Activated CD8-positive, alpha-beta memory T cell treated with anti-CD3 and anti-CD28 coated beads for 1 hour (primary cell): ENCODE results near the gene PSMD6.

ENCODE experiments used
- DNase-seq, 2 donors: peaks; one replicate each; pipeline ENCODE4 v3.0.0-alpha.2; 2020; ENCODE audit warnings: low read depth in 1 of 2; ENCODE audit errors: extremely low read depth in 1 of 2

PSMD6 gene

GRCh38 chr3:63980830-63981498, 42.3 kb downstream of the PSMD6 start:
- DNase-seq, result no peak

GRCh38 chr3:63980019-63980418, 43.3 kb downstream of the PSMD6 start:
- DNase-seq, result no peak

- no peak for DNase-seq
These were observed 44.0 kb downstream of the PSMD6 start for GRCh38 chr3:63979093-63979885.

- no peak for DNase-seq
These were observed 45.4 kb downstream of the PSMD6 start for GRCh38 chr3:63977893-63978292.

GRCh38 chr3:63976872-63977200, 46.5 kb downstream of the PSMD6 start:
- DNase-seq, result no peak

GRCh38 chr3:63976161-63976871, 47.0 kb downstream of the PSMD6 start:
- DNase-seq, result no peak

GRCh38 chr3:63975723-63976122, 47.6 kb downstream of the PSMD6 start:
- DNase-seq, result no peak

- no peak for DNase-seq
These were observed 48.8 kb downstream of the PSMD6 start for GRCh38 chr3:63974451-63974850.

- no peak for DNase-seq
These were observed 49.9 kb downstream of the PSMD6 start for GRCh38 chr3:63973406-63973805.

GRCh38 chr3:63972987-63973386, 50.3 kb downstream of the PSMD6 start:
- no peak for DNase-seq

- no peak for DNase-seq
These were observed 51.1 kb downstream of the PSMD6 start for GRCh38 chr3:63972196-63972595.

GRCh38 chr3:63970631-63971475, 52.4 kb downstream of the PSMD6 start:
- DNase-seq, result no peak

GRCh38 chr3:63969876-63970275, 53.4 kb downstream of the PSMD6 start:
- no peak for DNase-seq

GRCh38 chr3:63968612-63969350, 54.5 kb downstream of the PSMD6 start:
- no peak for DNase-seq

GRCh38 chr3:63967675-63968611, 55.4 kb downstream of the PSMD6 start:
- no peak for DNase-seq

GRCh38 chr3:63966871-63967270, 56.4 kb downstream of the PSMD6 start:
- no peak for DNase-seq

- DNase-seq, result no peak
These were observed 57.3 kb downstream of the PSMD6 start for GRCh38 chr3:63966007-63966406.

- no peak for DNase-seq
These were observed 58.4 kb downstream of the PSMD6 start for GRCh38 chr3:63964681-63965485.
